Peyer's patch (tissue), 4 donors: ENCODE results near the gene ECT2L. TPM values are rescaled to one million over a fixed set of nuclear protein-coding genes. Genes with fewer than 3 reads are reported as not detected.

Source experiments
- DNase-seq, 3 donors: peaks; one replicate each; pipeline ENCODE4 v3.0.0-alpha.2; 2017 to 2019
- H3K27ac ChIP-seq, 4 donors: fragments of 200-600 bp; sonication (generic); one replicate each; pipeline ENCODE4 v1.5.1; 2016 to 2019
- H3K27me3 ChIP-seq, 2 donors: fragments of 200-600 bp; sonication (generic); one replicate each; pipeline ENCODE4 v1.5.1; 2019
- H3K36me3 ChIP-seq, 3 donors: fragments of 200-600 bp; sonication (generic); one replicate each; pipeline ENCODE4 v1.5.1; 2016 to 2019
- H3K4me1 ChIP-seq, 4 donors: fragments of 200-600 bp; sonication (generic); one replicate each; pipeline ENCODE4 v1.5.1; 2016 to 2019
- H3K4me3 ChIP-seq, 4 donors: fragments of 200-600 bp; sonication (generic); 1 replicate in 3 of 4; 2 replicates in 1 of 4; pipeline ENCODE4 v1.5.1; 2016 to 2019; ENCODE audit warnings: mild to moderate bottlenecking in 1 of 4
- H3K9me3 ChIP-seq, 4 donors: fragments of 200-600 bp; sonication (generic); one replicate each; pipeline ENCODE4 v1.5.1; 2016 to 2019; ENCODE audit warnings: mild to moderate bottlenecking in 1 of 4
- POLR2A ChIP-seq, 2 donors: fragments of 450-650 bp; IDR thresholded peaks; one replicate each; pipeline ENCODE4 v1.5.1; 2017; ENCODE audit warnings: antibody characterized with exemption in 2 of 2, mild to moderate bottlenecking in 2 of 2, moderate library complexity in 2 of 2
- total RNA-seq, 4 donors: library from RNA; depleted of rRNA; stranded (reverse); fragments of >200 nt; gene quantifications; one replicate each; pipeline ENCODE4 v1.1.0, GENCODE V29; 2016
- TF ChIP-seq, protein P1 (sequence below), 6 experiments: fragments of 450-650 bp in 4 of 6; fragments of 200-600 bp in 2 of 6; sonication (generic) in 1 of 6; IDR thresholded peaks; one replicate each; pipeline ENCODE4 v1.5.1; 2017 to 2019; ENCODE audit warnings: antibody characterized with exemption in 6 of 6, mild to moderate bottlenecking in 3 of 6, moderate library complexity in 1 of 6

ECT2L gene
- total RNA-seq, 4 donors from 2014 or later = 0.27 TPM; not detected in 3

GRCh38 chr6:138782243-138782642 lies 13.6 kb upstream of the ECT2L start:
- H3K9me3 ChIP-seq = no peaks in the 10 kb centered on the region
- H3K36me3 ChIP-seq = peaks cover 0 to 53% (median 0%) of the 10 kb centered on the region in 3 donors
- H3K4me3 ChIP-seq = no peak overlapping the region
- TF ChIP-seq, protein P1, sequence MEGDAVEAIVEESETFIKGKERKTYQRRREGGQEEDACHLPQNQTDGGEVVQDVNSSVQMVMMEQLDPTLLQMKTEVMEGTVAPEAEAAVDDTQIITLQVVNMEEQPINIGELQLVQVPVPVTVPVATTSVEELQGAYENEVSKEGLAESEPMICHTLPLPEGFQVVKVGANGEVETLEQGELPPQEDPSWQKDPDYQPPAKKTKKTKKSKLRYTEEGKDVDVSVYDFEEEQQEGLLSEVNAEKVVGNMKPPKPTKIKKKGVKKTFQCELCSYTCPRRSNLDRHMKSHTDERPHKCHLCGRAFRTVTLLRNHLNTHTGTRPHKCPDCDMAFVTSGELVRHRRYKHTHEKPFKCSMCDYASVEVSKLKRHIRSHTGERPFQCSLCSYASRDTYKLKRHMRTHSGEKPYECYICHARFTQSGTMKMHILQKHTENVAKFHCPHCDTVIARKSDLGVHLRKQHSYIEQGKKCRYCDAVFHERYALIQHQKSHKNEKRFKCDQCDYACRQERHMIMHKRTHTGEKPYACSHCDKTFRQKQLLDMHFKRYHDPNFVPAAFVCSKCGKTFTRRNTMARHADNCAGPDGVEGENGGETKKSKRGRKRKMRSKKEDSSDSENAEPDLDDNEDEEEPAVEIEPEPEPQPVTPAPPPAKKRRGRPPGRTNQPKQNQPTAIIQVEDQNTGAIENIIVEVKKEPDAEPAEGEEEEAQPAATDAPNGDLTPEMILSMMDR (IDR thresholded peaks at IDR 0.05) = no peak
- no peak for TF ChIP-seq POLR2A (IDR thresholded peaks at IDR 0.05)
- H3K27me3 ChIP-seq = no peaks in the 10 kb centered on the region
- DNase-seq = no peak
- H3K4me1 ChIP-seq = no peaks in the 10 kb centered on the region
- no peak overlapping the region for H3K27ac ChIP-seq

- Histone ChIP-seq H3K27ac (no peak overlapping the region), H3K9me3 (no peaks in the 10 kb centered on the region), H3K36me3 (peaks cover 0 to 56% (median 0%) of the 10 kb centered on the region in 3 donors), H3K27me3 (no peaks in the 10 kb centered on the region), H3K4me1 (no peaks in the 10 kb centered on the region), H3K4me3 (no peak overlapping the region)
- DNase-seq = no peak
- TF ChIP-seq POLR2A (IDR thresholded peaks at IDR 0.05) = no peak
- TF ChIP-seq, protein P1 (IDR thresholded peaks at IDR 0.05) = no peak
These were observed 10.8 kb upstream of the ECT2L start for GRCh38 chr6:138785079-138785478.

DNA sequence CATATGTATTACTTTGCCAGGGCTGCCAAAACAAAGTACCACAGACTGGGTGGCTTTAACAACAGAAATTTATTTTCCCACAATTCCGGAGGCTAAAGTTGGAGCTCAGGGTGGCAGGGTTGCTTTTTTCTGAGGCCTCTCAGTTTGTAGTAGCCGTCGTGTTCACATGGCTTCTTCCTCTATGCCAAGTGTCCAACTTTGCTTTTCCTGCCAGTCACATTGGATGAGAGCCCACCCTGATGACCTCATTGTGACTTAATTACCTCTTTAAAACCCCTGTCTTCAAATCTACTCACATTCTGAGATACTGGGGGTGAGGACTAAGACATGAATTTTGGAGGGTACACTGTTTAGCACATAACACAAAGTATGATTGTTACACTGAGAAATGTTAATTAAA lies 9.9 kb upstream of the ECT2L start:
- no peak for TF ChIP-seq POLR2A (IDR thresholded peaks at IDR 0.05)
- TF ChIP-seq, protein P1 (IDR thresholded peaks at IDR 0.05) = no peak
- Histone ChIP-seq H3K4me3 (no peak overlapping the region), H3K9me3 (no peaks in the 10 kb centered on the region), H3K27ac (no peak overlapping the region), H3K27me3 (no peaks in the 10 kb centered on the region), H3K4me1 (no peaks in the 10 kb centered on the region), H3K36me3 (peaks cover 0 to 58% (median 0%) of the 10 kb centered on the region in 3 donors)
- DNase-seq = no peak

DNA sequence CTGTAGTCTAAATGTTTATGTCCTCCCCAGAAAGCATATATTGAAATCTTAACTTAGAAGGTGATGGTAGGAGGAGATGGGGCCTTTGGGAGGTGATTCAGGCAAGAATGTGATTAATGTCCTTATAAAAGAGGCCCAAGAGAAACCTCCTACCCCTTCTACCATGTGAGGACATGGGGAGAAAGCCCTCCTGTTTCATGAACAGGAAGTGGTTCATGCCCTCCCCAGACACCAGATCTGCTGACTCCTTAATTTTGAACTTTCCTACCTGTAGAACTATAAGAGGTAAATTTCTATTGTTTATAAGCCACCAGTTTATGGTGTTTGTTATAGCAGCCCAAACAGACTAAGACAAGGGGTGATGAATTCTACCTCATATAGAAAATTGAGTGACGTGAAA lies 8.7 kb upstream of the ECT2L start:
- DNase-seq = no peak
- TF ChIP-seq POLR2A (IDR thresholded peaks at IDR 0.05) = no peak
- TF ChIP-seq, protein P1 (IDR thresholded peaks at IDR 0.05) = no peak
- H3K27me3 ChIP-seq = no peaks in the 10 kb centered on the region
- no peaks in the 10 kb centered on the region for H3K9me3 ChIP-seq
- H3K4me1 ChIP-seq = no peaks in the 10 kb centered on the region
- H3K36me3 ChIP-seq = peaks cover 0 to 54% (median 0%) of the 10 kb centered on the region in 3 donors
- H3K27ac ChIP-seq = no peak overlapping the region
- no peak overlapping the region for H3K4me3 ChIP-seq

GRCh38 chr6:138796771-138797170 lies 884 bp downstream of the ECT2L start:
- no peak overlapping the region for H3K4me3 ChIP-seq
- no peak for DNase-seq
- H3K27ac ChIP-seq = no peak overlapping the region

More at GRCh38 chr6:138796771-138797170, 884 bp downstream of the ECT2L start:
- no peaks in the 10 kb centered on the region for H3K27me3 ChIP-seq
- no peaks in the 10 kb centered on the region for H3K36me3 ChIP-seq
- H3K4me1 ChIP-seq = no peaks in the 10 kb centered on the region
- TF ChIP-seq POLR2A (IDR thresholded peaks at IDR 0.05) = no peak
- TF ChIP-seq, protein P1 (IDR thresholded peaks at IDR 0.05) = no peak
- no peaks in the 10 kb centered on the region for H3K9me3 ChIP-seq
